OCI-LY7 (cell line): ENCODE results near the gene BIRC2. TPM values are rescaled to one million over a fixed set of nuclear protein-coding genes. Genes with fewer than 3 reads are reported as not detected.

Experiments used
- BruUV-seq: library from RNA; stranded (reverse); fragments of 400-500 nt; replicated peaks from 2 replicates; lab custom pipeline; 2021; lab: Mats Ljungman, UMichigan
- CTCF ChIA-PET: fragments of 300-600 bp; sonication (Branson Sonifier 250); formaldehyde crosslinking; loops from one replicate; lab custom pipeline; 2022; ENCODE audit warnings: antibody characterized with exemption; ENCODE audit not compliant: unreplicated experiment; lab: Charles Lee
- POLR2A ChIA-PET: fragments of 300-600 bp; sonication (Branson Sonifier 250); formaldehyde crosslinking; loops from one replicate; lab custom pipeline; 2022; ENCODE audit warnings: antibody characterized with exemption; lab: Charles Lee
- DNase-seq: peaks from one replicate; pipeline ENCODE4 v3.0.0-alpha.2; 2015; ENCODE audit warnings: low spot score
- H2AFZ ChIP-seq: fragments of 200-600 bp; sonication (generic), shearing (Covaris generic); 2 replicates; pipeline ENCODE4 v1.6.1; 2014; ENCODE audit warnings: mild to moderate bottlenecking, antibody characterized with exemption, low read length, moderate library complexity
- H3K27ac ChIP-seq: fragments of 200-600 bp; sonication (generic); 2 replicates; pipeline ENCODE4 v1.5.1; 2014; ENCODE audit warnings: mixed run types, low read depth, mild to moderate bottlenecking, moderate library complexity, low read length, inconsistent platforms; ENCODE audit not compliant: poor library complexity, severe bottlenecking
- H3K36me3 ChIP-seq: fragments of 200-600 bp; sonication (generic); 2 replicates; pipeline ENCODE4 v1.6.1; 2014; ENCODE audit warnings: mild to moderate bottlenecking, antibody characterized with exemption, low read length, moderate library complexity, mixed read lengths; ENCODE audit not compliant: insufficient read depth
- H3K4me1 ChIP-seq: fragments of 200-600 bp; sonication (generic); 2 replicates; pipeline ENCODE4 v1.5.1; 2014; ENCODE audit warnings: mild to moderate bottlenecking, low read length; ENCODE audit not compliant: insufficient read depth, poor library complexity, severe bottlenecking
- H3K4me2 ChIP-seq: fragments of 200-600 bp; sonication (generic); 2 replicates; pipeline ENCODE4 v1.6.1; 2014; ENCODE audit warnings: mild to moderate bottlenecking, low read length
- H3K4me3 ChIP-seq: fragments of 200-600 bp; sonication (generic); 2 replicates; pipeline ENCODE4 v1.5.1; 2014; ENCODE audit warnings: mild to moderate bottlenecking, low read depth, low read length; ENCODE audit not compliant: poor library complexity, severe bottlenecking
- H3K79me2 ChIP-seq: fragments of 200-600 bp; sonication (generic); 2 replicates; pipeline ENCODE4 v1.6.1; 2016; ENCODE audit warnings: low read depth, mild to moderate bottlenecking, low read length, moderate library complexity, mixed read lengths; ENCODE audit not compliant: insufficient read depth
- H3K9me2 ChIP-seq: fragments of 200-600 bp; sonication (generic); 2 replicates; pipeline ENCODE4 v1.6.1; 2016; ENCODE audit warnings: mild to moderate bottlenecking, low read length, mixed read lengths; ENCODE audit not compliant: insufficient read depth
- H3K9me3 ChIP-seq: fragments of 200-600 bp; sonication (generic); 2 replicates; pipeline ENCODE4 v1.6.1; 2014; ENCODE audit warnings: mild to moderate bottlenecking, mixed run types, low read length, mixed read lengths
- H4K20me1 ChIP-seq: fragments of 200-600 bp; sonication (generic); 2 replicates; pipeline ENCODE4 v1.6.1; 2014; ENCODE audit warnings: mild to moderate bottlenecking, antibody characterized with exemption, low read length, moderate library complexity, mixed read lengths; ENCODE audit not compliant: insufficient read depth
- CTCF ChIP-seq: fragments of 200-600 bp; sonication (generic); conservative IDR thresholded peaks from 2 replicates; pipeline ENCODE4 v1.5.1; 2014; ENCODE audit warnings: mild to moderate bottlenecking, antibody characterized with exemption, low read length, moderate library complexity, mixed read lengths
- EZH2phosphoT487 ChIP-seq: fragments of 200-600 bp; sonication (generic); IDR thresholded peaks from 2 replicates; pipeline ENCODE4 v1.6.1; 2018; ENCODE audit warnings: low read depth, borderline replicate concordance, mild to moderate bottlenecking, mixed run types, antibody characterized with exemption, low read length, moderate library complexity, mixed read lengths
- intact Hi-C: fragments of 100-400 bp; cut with micrococcal nuclease; formaldehyde crosslinking; loops from one replicate; pipeline ENCODE4 v1.10.0; 2022; ENCODE audit not compliant: unreplicated experiment
- total RNA-seq, 2 experiments: library from RNA; depleted of rRNA in 1 of 2; stranded (reverse); fragments of >200 nt in 1 of 2; shearing (Covaris generic) in 1 of 2; gene quantifications; 2 replicates each; pipeline ENCODE4 v1.2.3, GENCODE V29; 2014 to 2022

The BIRC2 gene
- total RNA-seq, 2 experiments from 2014 or later, result 36.1 to 38.0 TPM

- no TSS peak for BruUV-seq
- H3K4me3 ChIP-seq, result no peak overlapping the region
- H3K9me2 ChIP-seq, result no peaks in the 10 kb centered on the region
- H3K27ac ChIP-seq, result no peak overlapping the region
- no peak overlapping the region for H3K4me2 ChIP-seq
- H3K36me3 ChIP-seq, result peaks cover 70% of the 10 kb centered on the region
- H3K4me1 ChIP-seq, result peaks cover 22% of the 10 kb centered on the region
- POLR2A ChIA-PET, result interaction anchor here (0.9 to 2.4 kb wide), 8 partner anchors 10 to 79 kb away, joined by 3 to 10 read pairs (median 4); no protein-coding TSS in a partner anchor
- no peaks in the 10 kb centered on the region; the same call in 1 of the 2 replicates for H4K20me1 ChIP-seq
- peaks cover 97% of the 10 kb centered on the region for H3K79me2 ChIP-seq
- intact Hi-C loops, result no loop called here
- no peak for DNase-seq
- H2AFZ ChIP-seq, result no peak overlapping the region
- TF ChIP-seq EZH2phosphoT487 (no peak), CTCF (no peak)
- H3K9me3 ChIP-seq, result no peaks in the 10 kb centered on the region
- CTCF ChIA-PET, result interaction anchor here (0.9 to 1.2 kb wide), 2 partner anchors 15 to 18 kb away, joined by 3 read pairs; no protein-coding TSS in a partner anchor
Measured at GRCh38 chr11:102408339-102408738, 61.3 kb downstream of the BIRC2 start.

- TF ChIP-seq EZH2phosphoT487 (no peak), CTCF (no peak)
- no TSS peak for BruUV-seq
- no peak for DNase-seq
- CTCF ChIA-PET, result interaction anchor here (0.6 kb wide), 1 partner anchor 20 kb away, joined by 3 read pairs; no protein-coding TSS in a partner anchor
- intact Hi-C loops, result no loop called here
- H3K9me3 ChIP-seq, result no peaks in the 10 kb centered on the region; the same call in 1 of the 2 replicates
- POLR2A ChIA-PET, result interaction anchor here (0.6 to 1.3 kb wide), 3 partner anchors 11 to 18 kb away, joined by 3 to 5 read pairs (median 5); no protein-coding TSS in a partner anchor
- H3K4me2 ChIP-seq, result no peak overlapping the region
- H3K4me3 ChIP-seq, result no peak overlapping the region
- no peak overlapping the region for H3K27ac ChIP-seq
- H2AFZ ChIP-seq, result no peak overlapping the region
- H4K20me1 ChIP-seq, result peaks cover 11% of the 10 kb centered on the region
- H3K79me2 ChIP-seq, result peaks cover 97% of the 10 kb centered on the region
- peaks cover 10% of the 10 kb centered on the region for H3K4me1 ChIP-seq
- H3K36me3 ChIP-seq, result peaks cover 69% of the 10 kb centered on the region
- H3K9me2 ChIP-seq, result no peaks in the 10 kb centered on the region
Measured at GRCh38 chr11:102410382-102410784, 63.4 kb downstream of the BIRC2 start.

GRCh38 chr11:102411142-102411541 lies 64.1 kb downstream of the BIRC2 start:
- intact Hi-C loops, result no loop called here
- no peak overlapping the region for H2AFZ ChIP-seq
- BruUV-seq, result no TSS peak
- no peak overlapping the region for H3K4me3 ChIP-seq
- no peak for DNase-seq
- H3K4me2 ChIP-seq, result no peak overlapping the region
- peaks cover 11% of the 10 kb centered on the region for H4K20me1 ChIP-seq
- ChIA-PET CTCF (no interaction called here), POLR2A (interaction anchor here (1.0 to 1.2 kb wide), 2 partner anchors 10 to 14 kb away, joined by 3 to 6 read pairs; no protein-coding TSS in a partner anchor)
- peaks cover 11% of the 10 kb centered on the region for H3K4me1 ChIP-seq
- no peaks in the 10 kb centered on the region for H3K9me2 ChIP-seq
- H3K27ac ChIP-seq, result no peak overlapping the region
- peaks cover 66% of the 10 kb centered on the region for H3K36me3 ChIP-seq
- TF ChIP-seq EZH2phosphoT487 (no peak), CTCF (no peak)
- peaks cover 98% of the 10 kb centered on the region for H3K79me2 ChIP-seq
- no peaks in the 10 kb centered on the region; the same call in 1 of the 2 replicates for H3K9me3 ChIP-seq
